Measurements from ENCODE around the gene NDUFA12.

- TF ChIP-seq CTCF (conservative IDR thresholded peaks at IDR 0.05; ENCODE audit: low read length) (no peak), EZH2phosphoT487 (IDR thresholded peaks at IDR 0.05; ENCODE audit: borderline replicate concordance) (no peak)
Measured at GRCh38 chr12:94954029-94954685, 49.3 kb downstream of the NDUFA12 start.
